K562 (cell line): ENCODE measurements around the gene SLC5A12. TPM values are rescaled to one million over a fixed set of nuclear protein-coding genes. Genes with fewer than 3 reads are reported as not detected.

Experiments used
- ATAC-seq: fragments of 200-7000 bp; cut with Tn5 transposase; 3 replicates; pipeline ENCODE4 v1.9.1; 2020; ENCODE audit warnings: moderate library complexity
- BruUV-seq: library from RNA; stranded (reverse); fragments of 400-500 nt; replicated peaks from 2 replicates; lab custom pipeline; 2021; lab: Mats Ljungman, UMichigan
- CTCF ChIA-PET: fragments of 300-600 bp; formaldehyde crosslinking; extraction: SDS; loops from one replicate; lab custom pipeline; 2021; ENCODE audit warnings: low intra/inter-chr PET ratio; lab: Yijun Ruan, JAX
- POLR2A ChIA-PET: fragments of 300-600, 350-650 bp; sonication (Branson Sonifier 250); formaldehyde crosslinking; extraction: SDS; loops from one replicate; lab custom pipeline; 2021; ENCODE audit warnings: antibody characterized with exemption, inconsistent platforms; lab: Yijun Ruan, JAX
- DNase-seq, 4 experiments: peaks; one replicate each; pipeline versions ENCODE4 v3.0.0 to v3.0.0-alpha.2; 2011 to 2018; ENCODE audit warnings: low spot score in 3 of 4, mixed read lengths in 3 of 4; ENCODE audit errors: extremely low read depth in 1 of 4
- FAIRE-seq: peaks from 2 replicates; lab custom pipeline; 2011; peaks lifted over from hg19 to GRCh38; lab: Jason Lieb, UNC
- H2AFZ ChIP-seq: 2 replicates; pipeline ENCODE4 v1.6.0; 2011; ENCODE audit warnings: low read depth, low read length, control low read depth, inconsistent platforms
- H3K27ac ChIP-seq: fragments of 200-600 bp; 3 replicates; pipeline ENCODE4 v1.8.0; 2011; ENCODE audit warnings: low read depth, mild to moderate bottlenecking, control low read depth, inconsistent platforms, low read length, moderate library complexity, mixed read lengths; ENCODE audit errors: extremely low read depth
- H3K27me3 ChIP-seq, 2 experiments: fragments of 300-600 bp in 1 of 2; 2 replicates in 1 of 2; 3 replicates in 1 of 2; pipeline versions ENCODE4 v1.6.0 to v1.8.0; 2011; ENCODE audit warnings: inconsistent platforms in 2 of 2, low read length in 2 of 2, mild to moderate bottlenecking in 1 of 2, mixed read lengths in 1 of 2, moderate library complexity in 1 of 2; ENCODE audit not compliant: control insufficient read depth in 2 of 2, insufficient read depth in 2 of 2
- H3K36me3 ChIP-seq: fragments of 300-600 bp; 3 replicates; pipeline ENCODE4 v1.8.0; 2011; ENCODE audit warnings: mild to moderate bottlenecking, low read length, inconsistent platforms; ENCODE audit not compliant: control insufficient read depth, insufficient read depth
- H3K4me1 ChIP-seq, 2 experiments: fragments of 200-600 bp in 1 of 2; replicated peaks in 1 of 2; 2 replicates in 1 of 2; 3 replicates in 1 of 2; pipeline versions ENCODE4 v1.5.1 to v1.8.0; 2011; ENCODE audit warnings: inconsistent platforms in 2 of 2, low read length in 2 of 2, mild to moderate bottlenecking in 1 of 2, mixed read lengths in 1 of 2, moderate library complexity in 1 of 2; ENCODE audit not compliant: control insufficient read depth in 2 of 2, insufficient read depth in 2 of 2
- H3K4me2 ChIP-seq: 2 replicates; pipeline ENCODE4 v1.6.1; 2011; ENCODE audit warnings: low read length, control low read depth, inconsistent platforms, mixed read lengths; ENCODE audit not compliant: insufficient read depth
- H3K4me3 ChIP-seq: fragments of 200-600 bp; sonication (generic), shearing (Covaris generic); 2 replicates; pipeline ENCODE4 v1.5.1; 2016; ENCODE audit warnings: control low read depth, inconsistent platforms
- H3K79me2 ChIP-seq: fragments of 200-600 bp; 3 replicates; pipeline ENCODE4 v1.8.0; 2011; ENCODE audit warnings: low read length, inconsistent platforms; ENCODE audit not compliant: control insufficient read depth, insufficient read depth
- H3K9ac ChIP-seq, 2 experiments: 2 replicates each; pipeline versions ENCODE4 v1.6.0 to v1.6.1; 2011; ENCODE audit warnings: low read depth in 2 of 2, low read length in 2 of 2, control low read depth in 1 of 2, inconsistent platforms in 1 of 2, mild to moderate bottlenecking in 1 of 2, mixed read lengths in 1 of 2; ENCODE audit not compliant: insufficient read depth in 1 of 2
- H3K9me1 ChIP-seq: one replicate; pipeline ENCODE4 v1.6.0; 2011; ENCODE audit warnings: inconsistent platforms, mild to moderate bottlenecking, low read length, moderate library complexity; ENCODE audit not compliant: control insufficient read depth, insufficient read depth
- H3K9me3 ChIP-seq: replicated peaks from 2 replicates; pipeline ENCODE4 v1.5.1; 2011; ENCODE audit warnings: low read depth, low read length, inconsistent platforms; ENCODE audit not compliant: control insufficient read depth, insufficient read depth
- H4K20me1 ChIP-seq: replicated peaks from 2 replicates; pipeline ENCODE4 v1.6.1; 2011; ENCODE audit warnings: low read length, inconsistent platforms, mixed read lengths; ENCODE audit not compliant: control insufficient read depth, insufficient read depth
- GABPB2 ChIP-seq: fragments of 250-450 bp; sonication (Bioruptor Pico); conservative IDR thresholded peaks from 2 replicates; pipeline ENCODE4 v1.5.1; 2021; ENCODE audit warnings: mild to moderate bottlenecking
- KAT7 ChIP-seq: sonication (generic); formaldehyde crosslinking; IDR thresholded peaks from 2 replicates; pipeline ENCODE4 v1.8.0; 2022; ENCODE audit warnings: missing genetic modification reagents, mild to moderate bottlenecking, borderline replicate concordance
- MCM3 ChIP-seq: fragments of 450-650 bp; IDR thresholded peaks from 2 replicates; pipeline ENCODE4 v1.6.1; 2016
- NELFE ChIP-seq: IDR thresholded peaks from 2 replicates; pipeline ENCODE4 v1.6.1; 2011; ENCODE audit warnings: mild to moderate bottlenecking; ENCODE audit not compliant: insufficient read depth, insufficient read length
- NFE2 ChIP-seq: IDR thresholded peaks from 2 replicates; pipeline ENCODE4 v1.6.1; 2014; ENCODE audit warnings: antibody characterized with exemption, low read depth
- RBM15 ChIP-seq: fragments of 200-400 bp; formaldehyde crosslinking; IDR thresholded peaks from 2 replicates; pipeline ENCODE4 v1.6.1; 2018; ENCODE audit warnings: mild to moderate bottlenecking, low read length, moderate library complexity; ENCODE audit not compliant: insufficient read depth
- ZNF134 ChIP-seq: fragments of 250-450 bp; sonication (Bioruptor Pico); conservative IDR thresholded peaks from 2 replicates; pipeline ENCODE4 v1.4.0; 2020
- WGBS: fragments of 100-300 bp; shearing (Covaris generic); methylation state at CpG from one replicate; pipeline ENCODE4 v1.1.6; 2016; ENCODE audit warnings: low coverage, mixed read lengths; ENCODE audit not compliant: insufficient coverage; ENCODE audit errors: missing lambda C conversion rate; 5-methylcytosine and 5-hydroxymethylcytosine counted together
- in situ Hi-C: fragments of 300-500 bp; cut with MboI; formaldehyde crosslinking; loops from 4 replicates; pipeline ENCODE4 v1.15.0; 2018; ENCODE audit warnings: inconsistent platforms, mixed read lengths
- intact Hi-C: fragments of 100-400 bp; cut with micrococcal nuclease; formaldehyde crosslinking; loops from 2 replicates; pipeline ENCODE4 v1.14.2; 2022
- polyA plus RNA-seq, 8 experiments: library from polyadenylated mRNA; depleted of rRNA in 4 of 8; stranded (reverse) in 5 of 8; unstranded in 3 of 8; fragments of >200 nt; fragmentation: Nextera tagmentation in 2 of 8; fragmentation: Illumina TruSeq in 1 of 8; extraction: Ambion mirVana in 2 of 8; extraction: Trizol in 1 of 8; gene quantifications; 2 replicates each; pipeline versions ENCODE4 v1.2.1 to v1.2.3, GENCODE V29; 2011 to 2014; ENCODE audit warnings: inconsistent platforms in 1 of 8, missing spikeins in 1 of 8
- total RNA-seq, 7 experiments: library from RNA; depleted of rRNA in 6 of 7; stranded (reverse); fragments of >200 nt in 6 of 7; fragmentation: Illumina TruSeq in 2 of 7; extraction: Trizol in 2 of 7; gene quantifications; 2 replicates each; pipeline versions ENCODE4 v1.2.1 to v1.2.3, GENCODE V29; 2011 to 2021; ENCODE audit warnings: low replicate concordance in 1 of 7
- TF ChIP-seq, protein P1 (sequence below), 3 experiments: fragments of 200-800 bp in 1 of 3; fragments of 250-450 bp in 1 of 3; fragments of 450-650 bp in 1 of 3; sonication (Bioruptor Pico) in 1 of 3; sonication (Bioruptor generic) in 1 of 3; formaldehyde crosslinking in 1 of 3; IDR thresholded peaks; 2 replicates each; pipeline versions ENCODE4 v1.6.1 to v1.8.0; 2016 to 2022; ENCODE audit warnings: mild to moderate bottlenecking in 2 of 3, missing genetic modification characterization in 2 of 3, missing compliant biosample characterization in 1 of 3, moderate library complexity in 1 of 3
- TF ChIP-seq, protein P2 (sequence below): fragments of 450-650 bp; IDR thresholded peaks from 2 replicates; pipeline ENCODE4 v1.6.1; 2017; ENCODE audit warnings: antibody characterized with exemption

SLC5A12 gene
- total and polyA plus RNA-seq, 9 of the 15 experiments (the other 6 are each of a cell fraction or from before 2014, with no cell fraction given), result 0.03 to 0.16 (median 0.06) TPM; not detected in 5

DNA sequence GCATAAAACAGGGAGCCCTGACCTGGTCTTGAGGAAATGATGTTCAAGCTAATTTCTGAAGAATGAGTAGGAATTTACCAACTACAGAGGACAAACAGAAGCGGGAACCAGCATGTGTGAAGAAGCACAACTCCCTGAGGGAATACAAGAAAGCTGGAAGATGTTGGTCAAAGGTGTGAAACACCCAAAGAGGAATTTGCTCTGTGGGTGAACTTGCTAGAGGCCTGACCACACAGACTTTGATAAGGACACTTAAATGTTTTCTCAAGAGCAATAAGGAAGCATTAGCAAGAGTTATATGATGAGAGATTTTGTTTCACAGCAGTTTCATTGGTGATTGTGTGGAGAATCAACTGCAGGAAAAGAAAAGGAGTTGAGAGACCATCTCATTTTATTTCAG lies 17.6 kb downstream of the SLC5A12 start:
- Histone ChIP-seq H3K9me3 (no peaks in the 10 kb centered on the region; the same call in 1 of the 2 replicates), H4K20me1 (no peaks in the 10 kb centered on the region), H3K9ac (no peak overlapping the region), H2AFZ (no peak overlapping the region)
- ATAC-seq (no peak), DNase-seq (no peak)
- in situ Hi-C loops, result no loop called here
- no TSS peak for BruUV-seq
- CTCF ChIA-PET, result no interaction called here
- no peak for TF ChIP-seq NELFE
- no peak for TF ChIP-seq MCM3
- TF ChIP-seq, all 486 proteins: peak for 0
- POLR2A ChIA-PET, result no interaction called here
- no peaks in the 10 kb centered on the region for H3K9me1 ChIP-seq
- H3K4me1 ChIP-seq, result no peaks in the 10 kb centered on the region
- H3K27me3 ChIP-seq, result no peaks in the 10 kb centered on the region
- FAIRE-seq, result no peak
- intact Hi-C loops, result no loop called here
- H3K4me3 ChIP-seq, result no peak overlapping the region
- no peak overlapping the region for H3K4me2 ChIP-seq
- H3K79me2 ChIP-seq, result no peaks in the 10 kb centered on the region
- H3K36me3 ChIP-seq, result no peaks in the 10 kb centered on the region
- 0% methylated on average over 1 of the region's 1 CpG for WGBS
- H3K27ac ChIP-seq, result no peak overlapping the region

DNA sequence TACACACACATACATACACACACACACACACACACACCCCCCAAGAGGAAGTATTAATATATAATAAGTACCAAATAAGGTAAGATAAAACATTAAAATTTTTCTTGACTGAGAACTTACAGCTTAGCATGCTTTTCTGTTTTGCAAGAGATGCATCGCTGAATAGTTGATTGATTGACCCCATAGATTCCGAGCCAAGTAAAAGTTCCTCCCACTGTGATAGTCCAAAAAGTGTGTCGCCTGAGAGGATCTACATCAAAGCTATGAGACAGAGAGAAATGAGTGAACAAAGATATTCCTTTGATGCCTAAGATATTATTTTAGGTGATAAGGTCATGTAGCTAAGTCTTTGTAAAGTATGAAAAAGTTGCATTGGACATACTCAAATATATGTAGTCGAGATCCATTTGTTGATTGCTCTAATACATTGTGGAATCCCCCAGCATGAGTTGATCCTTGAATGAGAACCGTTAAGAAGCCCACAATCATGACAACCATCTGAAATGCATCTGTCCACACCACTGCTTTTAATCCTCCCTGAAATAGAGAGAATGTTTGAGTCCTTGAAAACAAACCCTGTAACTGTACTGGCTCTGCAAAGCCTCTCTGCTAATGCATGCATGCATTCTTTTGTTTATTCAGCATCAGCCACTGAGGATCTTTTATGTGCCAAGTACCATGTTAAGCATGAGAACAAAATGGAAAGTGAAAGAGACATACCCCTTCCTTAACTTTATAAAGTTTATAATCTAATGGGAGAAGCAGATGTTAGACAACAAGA lies 18.3 kb downstream of the SLC5A12 start:
- no peak for ATAC-seq
- WGBS, result 0% methylated on average over 5 of the region's 5 CpGs
- H3K27ac ChIP-seq, result no peak overlapping the region
- no peak overlapping the region for H3K4me3 ChIP-seq
- no peaks in the 10 kb centered on the region for H3K79me2 ChIP-seq
- DNase-seq, result no peak
- no peak overlapping the region for H3K4me2 ChIP-seq
- no peak overlapping the region for H3K9ac ChIP-seq
- FAIRE-seq, result no peak
- in situ Hi-C loops, result no loop called here
- POLR2A ChIA-PET, result interaction anchor here (1.0 kb wide), 1 partner anchor 10 kb away, joined by 3 read pairs; no protein-coding TSS in a partner anchor
- CTCF ChIA-PET, result no interaction called here
- intact Hi-C loops, result no loop called here
- H2AFZ ChIP-seq, result no peak overlapping the region
- H3K9me1 ChIP-seq, result no peaks in the 10 kb centered on the region
- H3K9me3 ChIP-seq, result no peaks in the 10 kb centered on the region
- no peaks in the 10 kb centered on the region for H3K27me3 ChIP-seq
- no peaks in the 10 kb centered on the region for H3K4me1 ChIP-seq
- H4K20me1 ChIP-seq, result no peaks in the 10 kb centered on the region
- no TSS peak for BruUV-seq
- no peaks in the 10 kb centered on the region for H3K36me3 ChIP-seq
- TF ChIP-seq, protein P1, sequence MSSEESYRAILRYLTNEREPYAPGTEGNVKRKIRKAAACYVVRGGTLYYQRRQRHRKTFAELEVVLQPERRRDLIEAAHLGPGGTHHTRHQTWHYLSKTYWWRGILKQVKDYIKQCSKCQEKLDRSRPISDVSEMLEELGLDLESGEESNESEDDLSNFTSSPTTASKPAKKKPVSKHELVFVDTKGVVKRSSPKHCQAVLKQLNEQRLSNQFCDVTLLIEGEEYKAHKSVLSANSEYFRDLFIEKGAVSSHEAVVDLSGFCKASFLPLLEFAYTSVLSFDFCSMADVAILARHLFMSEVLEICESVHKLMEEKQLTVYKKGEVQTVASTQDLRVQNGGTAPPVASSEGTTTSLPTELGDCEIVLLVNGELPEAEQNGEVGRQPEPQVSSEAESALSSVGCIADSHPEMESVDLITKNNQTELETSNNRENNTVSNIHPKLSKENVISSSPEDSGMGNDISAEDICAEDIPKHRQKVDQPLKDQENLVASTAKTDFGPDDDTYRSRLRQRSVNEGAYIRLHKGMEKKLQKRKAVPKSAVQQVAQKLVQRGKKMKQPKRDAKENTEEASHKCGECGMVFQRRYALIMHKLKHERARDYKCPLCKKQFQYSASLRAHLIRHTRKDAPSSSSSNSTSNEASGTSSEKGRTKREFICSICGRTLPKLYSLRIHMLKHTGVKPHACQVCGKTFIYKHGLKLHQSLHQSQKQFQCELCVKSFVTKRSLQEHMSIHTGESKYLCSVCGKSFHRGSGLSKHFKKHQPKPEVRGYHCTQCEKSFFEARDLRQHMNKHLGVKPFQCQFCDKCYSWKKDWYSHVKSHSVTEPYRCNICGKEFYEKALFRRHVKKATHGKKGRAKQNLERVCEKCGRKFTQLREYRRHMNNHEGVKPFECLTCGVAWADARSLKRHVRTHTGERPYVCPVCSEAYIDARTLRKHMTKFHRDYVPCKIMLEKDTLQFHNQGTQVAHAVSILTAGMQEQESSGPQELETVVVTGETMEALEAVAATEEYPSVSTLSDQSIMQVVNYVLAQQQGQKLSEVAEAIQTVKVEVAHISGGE (CRISPR knock-in tag; IDR thresholded peaks at IDR 0.05), result no peak
- TF ChIP-seq RBM15, result no peak
- TF ChIP-seq, protein P2, sequence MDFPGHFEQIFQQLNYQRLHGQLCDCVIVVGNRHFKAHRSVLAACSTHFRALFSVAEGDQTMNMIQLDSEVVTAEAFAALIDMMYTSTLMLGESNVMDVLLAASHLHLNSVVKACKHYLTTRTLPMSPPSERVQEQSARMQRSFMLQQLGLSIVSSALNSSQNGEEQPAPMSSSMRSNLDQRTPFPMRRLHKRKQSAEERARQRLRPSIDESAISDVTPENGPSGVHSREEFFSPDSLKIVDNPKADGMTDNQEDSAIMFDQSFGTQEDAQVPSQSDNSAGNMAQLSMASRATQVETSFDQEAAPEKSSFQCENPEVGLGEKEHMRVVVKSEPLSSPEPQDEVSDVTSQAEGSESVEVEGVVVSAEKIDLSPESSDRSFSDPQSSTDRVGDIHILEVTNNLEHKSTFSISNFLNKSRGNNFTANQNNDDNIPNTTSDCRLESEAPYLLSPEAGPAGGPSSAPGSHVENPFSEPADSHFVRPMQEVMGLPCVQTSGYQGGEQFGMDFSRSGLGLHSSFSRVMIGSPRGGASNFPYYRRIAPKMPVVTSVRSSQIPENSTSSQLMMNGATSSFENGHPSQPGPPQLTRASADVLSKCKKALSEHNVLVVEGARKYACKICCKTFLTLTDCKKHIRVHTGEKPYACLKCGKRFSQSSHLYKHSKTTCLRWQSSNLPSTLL, result no peak
- no peak for TF ChIP-seq GABPB2 (CRISPR knock-in tag)
- no peak for TF ChIP-seq KAT7
- TF ChIP-seq NFE2, result no peak
- TF ChIP-seq ZNF134, result no peak
